IPS-NIHi7 (cell line): Measurements from ENCODE around the gene MOB3B.
A peak's percentile ranks its signal among the peaks of the same experiment; 100 is the strongest.

Experiments
- DNase-seq: peaks from one replicate; pipeline ENCODE4 v3.0.0; 2012; ENCODE audit warnings: mixed read lengths; ENCODE audit errors: extremely low spot score

Gene MOB3B

DNA sequence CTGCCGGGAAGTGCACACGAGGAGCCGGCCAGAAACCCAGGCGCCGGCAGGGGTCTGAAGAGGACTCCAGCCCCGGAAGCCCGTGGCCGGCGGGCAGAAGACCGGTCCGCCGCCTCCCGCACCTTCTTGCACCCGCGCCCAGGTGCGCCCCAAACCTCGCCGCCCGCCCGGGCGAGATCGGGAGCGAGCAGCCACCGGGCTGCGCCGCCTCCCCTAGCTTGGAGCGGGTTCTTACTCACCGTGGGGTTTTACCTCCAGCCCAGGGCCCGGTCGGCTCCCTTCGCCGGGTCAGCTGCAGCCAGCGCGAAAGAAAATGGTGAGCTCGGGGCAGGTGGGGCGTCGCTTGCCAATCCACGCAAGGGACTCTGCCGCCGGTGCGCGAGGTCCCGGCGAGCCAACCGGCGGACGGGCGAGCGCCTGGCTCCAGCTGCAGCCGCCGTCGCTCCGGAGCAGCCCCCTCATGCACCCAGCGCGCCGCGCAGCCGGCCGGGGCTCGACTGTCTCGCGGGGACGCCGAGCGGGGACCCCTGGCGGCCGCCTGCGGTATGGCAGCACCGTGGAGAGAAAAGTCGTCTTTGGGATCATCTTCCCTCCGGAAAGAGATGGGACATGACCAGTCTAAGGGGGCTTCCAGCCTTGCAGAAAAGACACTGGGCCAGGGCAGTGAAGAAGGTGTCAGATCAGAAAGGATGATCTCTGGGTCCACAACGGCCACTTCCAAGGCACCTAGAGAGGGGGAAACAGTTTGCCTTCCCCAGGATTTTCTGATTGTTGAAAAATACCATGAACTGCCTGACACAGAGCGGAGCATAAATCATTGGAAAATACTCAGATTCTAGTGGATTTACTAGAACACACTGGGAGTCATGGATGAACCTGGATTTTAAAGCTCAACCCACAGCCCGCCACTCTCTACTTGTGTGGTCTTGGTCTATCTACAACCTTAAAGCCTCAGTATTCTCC lies at the start of gene MOB3B:
Gene MOB3B, minus strand, starts transcription at position 499 of the 963 bp plus-strand sequence. CDS start 74,264 bp downstream, outside the sequence.
- peak; percentile 83 for DNase-seq

DNA sequence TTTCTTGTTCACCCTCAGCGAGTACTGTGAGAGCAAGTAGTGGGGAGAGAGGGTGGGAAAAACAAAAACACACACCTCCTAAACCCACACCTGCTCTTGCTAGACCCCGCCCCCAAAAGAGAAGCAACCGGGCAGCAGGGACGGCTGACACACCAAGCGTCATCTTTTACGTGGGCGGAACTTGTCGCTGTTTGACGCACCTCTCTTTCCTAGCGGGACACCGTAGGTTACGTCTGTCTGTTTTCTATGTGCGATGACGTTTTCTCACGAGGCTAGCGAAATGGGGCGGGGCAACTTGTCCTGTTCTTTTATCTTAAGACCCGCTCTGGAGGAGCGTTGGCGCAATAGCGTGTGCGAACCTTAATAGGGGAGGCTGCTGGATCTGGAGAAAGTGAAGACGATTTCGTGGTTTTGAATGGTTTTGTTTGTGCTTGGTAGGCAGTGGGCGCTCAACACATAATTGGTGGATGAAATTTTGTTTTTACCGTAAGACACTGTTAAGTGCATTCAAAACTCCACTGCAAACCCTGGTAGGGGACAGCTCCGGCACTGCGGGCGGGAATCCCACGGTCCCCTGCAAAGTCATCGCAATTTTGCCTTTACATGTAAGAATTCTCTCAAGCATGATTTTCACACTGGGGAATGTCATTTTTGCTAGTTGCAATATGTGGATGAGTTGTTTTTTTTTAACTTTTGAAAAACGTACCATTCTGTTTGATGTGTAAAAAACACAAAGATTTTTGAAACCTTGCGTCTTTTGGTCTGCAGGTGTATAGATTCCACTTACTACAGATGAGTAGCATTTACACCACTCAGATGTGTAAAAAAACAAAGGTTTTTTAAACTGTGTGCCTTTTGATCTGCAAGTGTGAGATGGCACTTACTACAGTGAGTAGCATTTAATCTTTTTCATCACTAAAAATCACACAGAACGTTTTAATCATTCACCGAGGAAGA lies 44.3 kb upstream of the MOB3B start:
- DNase-seq: peak; percentile 94

DNA sequence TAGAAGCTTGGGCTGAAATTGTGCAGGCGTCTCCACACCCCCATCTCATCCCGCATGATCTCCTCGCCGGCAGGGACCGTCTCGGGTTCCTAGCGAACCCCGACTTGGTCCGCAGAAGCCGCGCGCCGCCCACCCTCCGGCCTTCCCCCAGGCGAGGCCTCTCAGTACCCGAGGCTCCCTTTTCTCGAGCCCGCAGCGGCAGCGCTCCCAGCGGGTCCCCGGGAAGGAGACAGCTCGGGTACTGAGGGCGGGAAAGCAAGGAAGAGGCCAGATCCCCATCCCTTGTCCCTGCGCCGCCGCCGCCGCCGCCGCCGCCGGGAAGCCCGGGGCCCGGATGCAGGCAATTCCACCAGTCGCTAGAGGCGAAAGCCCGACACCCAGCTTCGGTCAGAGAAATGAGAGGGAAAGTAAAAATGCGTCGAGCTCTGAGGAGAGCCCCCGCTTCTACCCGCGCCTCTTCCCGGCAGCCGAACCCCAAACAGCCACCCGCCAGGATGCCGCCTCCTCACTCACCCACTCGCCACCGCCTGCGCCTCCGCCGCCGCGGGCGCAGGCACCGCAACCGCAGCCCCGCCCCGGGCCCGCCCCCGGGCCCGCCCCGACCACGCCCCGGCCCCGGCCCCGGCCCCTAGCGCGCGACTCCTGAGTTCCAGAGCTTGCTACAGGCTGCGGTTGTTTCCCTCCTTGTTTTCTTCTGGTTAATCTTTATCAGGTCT lies 43.5 kb upstream of the MOB3B start, which contains the start of gene C9orf72:
Gene C9orf72, minus strand, starts transcription at position 564 of the 716 bp plus-strand sequence. CDS start 6,361 bp downstream, outside the sequence.
- peak; percentile 92 for DNase-seq

DNA sequence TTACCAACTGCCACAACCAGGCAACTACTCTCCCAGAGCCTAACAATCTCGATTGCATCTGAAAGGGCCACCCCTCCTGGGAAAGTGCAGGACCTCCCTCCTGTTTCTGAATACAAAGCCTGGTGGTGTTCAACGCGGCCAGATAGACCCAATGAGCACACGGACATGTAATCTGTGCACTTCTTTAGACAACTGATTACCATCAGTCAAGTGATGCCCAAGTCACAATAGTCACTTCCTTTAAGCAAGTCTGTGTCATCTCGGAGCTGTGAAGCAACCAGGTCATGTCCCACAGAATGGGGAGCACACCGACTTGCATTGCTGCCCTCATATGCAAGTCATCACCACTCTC lies 42.9 kb upstream of the MOB3B start:
- peak; percentile 39 for DNase-seq

DNA sequence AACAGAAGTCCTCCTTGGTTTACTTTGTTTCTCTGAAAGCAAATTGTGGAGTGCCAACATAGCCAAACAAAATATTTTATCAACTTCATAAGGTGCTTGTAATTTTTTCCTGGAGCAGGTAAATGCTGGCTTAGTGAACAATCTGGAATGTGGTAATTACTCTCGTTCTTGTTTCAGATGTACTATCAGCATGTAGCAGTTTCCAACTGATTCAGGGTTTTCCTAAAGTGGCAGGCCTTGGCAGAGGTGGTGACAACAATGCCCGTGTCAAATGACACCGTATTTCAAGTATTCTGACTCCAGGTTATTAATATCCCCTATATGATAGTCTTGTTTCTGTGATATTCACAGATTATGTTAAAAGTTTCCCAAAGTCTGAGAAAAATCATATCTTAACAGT lies 42.4 kb upstream of the MOB3B start:
- no peak for DNase-seq

DNA sequence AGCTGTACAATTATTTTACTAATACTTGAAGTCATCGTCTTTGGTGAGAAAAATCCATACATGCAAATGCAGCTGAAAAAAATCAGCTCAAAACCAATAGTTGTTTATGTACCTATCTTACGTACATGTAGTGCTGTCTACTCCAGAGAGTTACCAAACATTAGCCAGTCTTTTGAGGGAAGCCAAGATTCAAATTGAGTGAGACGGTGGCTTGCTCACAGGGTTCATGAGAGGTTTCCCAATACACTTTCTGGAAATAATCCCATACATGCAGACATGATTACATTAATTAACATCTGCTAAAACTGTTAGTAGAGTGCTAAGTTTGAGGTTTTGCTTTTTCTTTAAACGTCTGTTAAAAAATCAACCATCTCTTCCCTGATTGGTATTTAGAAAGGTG lies 41.4 kb upstream of the MOB3B start:
- no peak for DNase-seq

DNA sequence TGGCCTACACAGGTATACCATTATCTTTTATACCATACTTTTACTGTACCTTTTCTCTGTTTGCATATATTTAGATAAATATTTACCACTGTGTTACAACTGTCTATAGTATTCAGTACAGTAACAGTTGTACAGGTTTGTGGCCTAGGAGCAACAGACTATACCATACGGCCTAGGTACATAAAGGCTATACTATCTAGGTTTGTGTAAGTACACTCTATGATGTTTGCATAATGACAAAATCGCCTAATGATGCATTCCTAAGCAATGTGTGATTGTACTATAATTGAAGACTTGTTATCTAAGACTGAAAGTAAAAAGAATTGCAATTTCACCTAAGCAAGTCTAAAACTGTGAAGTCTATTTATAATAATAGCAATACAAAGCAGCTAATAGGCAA lies 39.8 kb upstream of the MOB3B start:
- DNase-seq: no peak

DNA sequence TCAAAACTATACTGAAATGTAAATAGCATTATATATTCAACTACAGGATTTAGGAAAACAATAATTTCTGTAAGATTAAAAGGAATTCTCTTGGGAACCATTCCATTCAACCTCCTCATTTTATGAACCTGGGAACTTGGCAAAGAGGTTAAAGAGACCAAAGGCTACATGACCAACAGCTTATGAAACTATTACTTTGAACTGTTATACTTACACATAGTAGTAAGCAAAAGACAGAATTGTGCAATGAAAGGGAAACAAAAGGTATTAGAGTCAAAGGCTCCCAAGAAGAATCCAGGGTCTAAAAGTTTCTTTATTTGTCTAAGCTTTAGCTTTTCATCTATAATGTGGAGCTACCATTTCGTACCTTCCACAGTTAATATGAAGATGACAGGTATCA lies 36.5 kb upstream of the MOB3B start:
- DNase-seq: no peak

DNA sequence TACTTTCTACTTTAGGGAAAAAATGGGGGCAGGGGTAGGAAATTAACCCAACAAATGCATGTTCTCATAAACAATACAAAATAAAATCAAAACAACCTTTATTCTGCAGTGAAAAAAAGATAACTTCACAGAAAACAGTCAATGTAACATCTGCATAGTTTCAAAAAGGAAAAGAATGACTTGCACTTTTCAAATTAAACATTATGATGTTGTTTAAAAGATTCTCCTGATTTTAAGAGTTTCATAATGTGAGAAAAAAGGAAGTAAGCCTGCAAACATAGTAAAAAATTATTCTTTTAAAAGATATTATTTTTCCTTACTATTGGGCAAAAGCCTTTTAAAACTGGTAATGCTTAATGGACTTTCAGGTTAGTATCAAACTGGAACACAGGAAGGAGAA lies 36.1 kb upstream of the MOB3B start:
- DNase-seq: no peak

DNA sequence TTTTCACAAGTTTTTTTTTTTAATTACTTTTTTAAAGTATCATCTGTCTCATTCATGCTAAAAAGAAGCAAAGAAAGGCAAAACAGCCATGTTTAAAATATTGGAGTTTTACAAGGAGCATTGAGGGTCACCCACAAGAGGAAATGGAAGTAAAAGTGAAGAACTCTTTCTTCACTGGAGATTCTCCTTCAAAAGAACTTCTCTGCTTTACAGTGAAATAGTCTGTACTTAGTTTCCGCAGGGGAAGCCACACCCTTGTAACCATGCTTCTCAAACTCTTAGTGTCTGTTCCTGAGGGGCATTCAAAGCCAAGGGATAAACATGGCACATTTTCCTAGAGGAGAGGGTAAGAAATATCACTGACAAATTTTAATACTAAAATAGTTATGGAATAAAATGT lies 35.1 kb upstream of the MOB3B start:
- DNase-seq: no peak

DNA sequence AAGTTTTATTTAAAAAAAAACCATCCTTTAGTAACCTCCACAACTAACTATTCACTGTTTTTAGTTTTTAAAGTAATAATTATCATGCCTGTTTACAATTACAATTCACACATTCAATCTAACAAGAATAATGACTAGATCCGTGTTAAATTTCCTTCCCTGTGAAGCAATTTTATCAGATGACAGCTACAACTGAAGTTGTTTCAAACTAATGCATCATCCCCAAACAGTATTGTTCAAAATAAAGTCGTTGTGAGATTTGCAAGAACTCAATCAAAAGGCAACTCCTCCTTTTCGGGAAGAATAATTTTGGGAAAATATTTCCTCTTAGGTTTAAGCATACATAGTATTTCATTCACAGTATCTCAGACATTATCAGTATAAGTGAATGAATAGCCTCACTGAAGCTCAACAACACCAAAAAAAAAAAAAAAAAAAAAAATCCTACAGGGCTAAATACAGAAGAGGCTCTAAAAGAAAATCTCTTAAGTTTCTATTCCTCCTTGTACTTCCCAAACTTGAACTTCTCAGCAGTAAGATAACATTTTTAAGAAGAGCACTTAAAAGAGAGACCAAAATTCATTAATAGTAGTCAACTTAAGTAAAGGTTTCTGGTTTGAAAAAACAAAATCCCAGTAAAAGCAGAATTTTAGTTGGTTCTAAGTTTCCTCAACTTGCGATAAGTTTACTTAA lies 34.3 kb upstream of the MOB3B start:
- DNase-seq: no peak

DNA sequence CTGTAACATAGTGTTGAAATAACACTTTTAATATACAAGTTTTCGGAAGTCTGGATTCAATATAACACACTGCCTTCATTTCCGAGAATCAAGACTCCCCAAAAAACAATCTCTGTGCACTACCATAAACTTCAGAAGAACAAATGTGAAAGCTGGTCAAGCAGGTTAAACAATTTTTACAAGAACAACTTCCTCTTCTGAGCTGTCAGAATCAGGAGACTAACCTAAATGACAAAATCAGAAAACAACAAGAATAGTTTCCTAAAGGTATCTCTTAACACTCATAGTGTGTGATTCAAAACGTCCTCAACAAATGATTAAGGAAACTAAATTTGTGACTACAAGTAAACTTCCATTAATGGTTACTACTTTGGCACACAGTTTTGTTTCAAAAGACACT lies 32.1 kb upstream of the MOB3B start:
- DNase-seq: no peak

DNA sequence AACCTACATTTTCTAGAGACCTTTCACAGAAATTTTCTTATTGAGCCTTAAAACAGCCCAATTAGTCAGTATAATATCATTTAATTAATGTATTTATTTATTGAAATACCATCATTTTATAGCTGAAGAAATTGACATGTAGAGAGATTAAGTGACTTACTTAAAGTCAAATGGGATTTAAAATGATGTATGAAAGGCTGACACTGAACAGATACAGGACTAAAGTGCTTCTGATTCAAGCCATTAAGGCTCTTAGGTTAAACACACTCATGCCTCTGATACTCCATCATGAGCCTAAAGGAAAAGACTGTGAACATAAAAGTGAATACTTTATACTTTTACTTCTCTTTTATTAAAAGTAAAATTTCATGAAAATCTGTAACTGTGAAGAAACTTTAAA lies 30.8 kb upstream of the MOB3B start:
- DNase-seq: no peak

DNA sequence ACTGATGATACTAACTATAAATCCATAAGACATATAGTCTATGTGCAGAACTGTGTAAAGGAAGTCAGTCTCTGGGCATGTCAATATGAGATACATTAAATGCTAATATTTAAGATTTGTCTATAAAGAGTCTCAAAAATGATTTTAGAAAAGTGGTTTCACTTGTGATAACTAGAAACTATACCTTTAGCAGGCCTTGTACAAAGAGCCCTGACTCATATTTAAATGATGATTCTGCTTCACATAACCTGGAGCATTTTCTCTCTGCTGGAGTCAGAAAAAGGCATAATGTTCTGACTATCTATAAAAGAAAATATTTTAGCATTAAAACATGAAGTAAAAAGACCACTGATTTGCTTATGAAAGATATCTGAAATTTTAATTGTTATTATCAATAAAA lies 28.7 kb upstream of the MOB3B start:
- no peak for DNase-seq

DNA sequence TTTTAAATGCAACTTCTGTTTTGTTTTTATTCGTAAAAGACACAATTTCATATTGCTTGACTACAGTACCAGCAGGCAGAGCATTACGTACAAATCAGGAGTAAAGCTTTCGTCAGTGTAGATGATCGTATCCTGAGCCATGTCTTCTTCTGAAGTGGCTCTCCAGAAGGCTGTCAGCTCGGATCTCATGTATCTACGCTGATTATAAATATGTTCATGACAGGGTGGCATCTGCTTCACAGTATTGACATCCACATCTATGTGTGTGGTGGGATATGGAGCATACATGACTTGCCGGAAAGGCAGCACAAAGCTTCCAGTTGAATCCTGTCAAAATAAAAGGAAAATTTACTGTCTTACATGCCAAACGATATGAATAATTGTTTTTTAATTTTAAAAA lies 26.9 kb upstream of the MOB3B start:
- no peak for DNase-seq

DNA sequence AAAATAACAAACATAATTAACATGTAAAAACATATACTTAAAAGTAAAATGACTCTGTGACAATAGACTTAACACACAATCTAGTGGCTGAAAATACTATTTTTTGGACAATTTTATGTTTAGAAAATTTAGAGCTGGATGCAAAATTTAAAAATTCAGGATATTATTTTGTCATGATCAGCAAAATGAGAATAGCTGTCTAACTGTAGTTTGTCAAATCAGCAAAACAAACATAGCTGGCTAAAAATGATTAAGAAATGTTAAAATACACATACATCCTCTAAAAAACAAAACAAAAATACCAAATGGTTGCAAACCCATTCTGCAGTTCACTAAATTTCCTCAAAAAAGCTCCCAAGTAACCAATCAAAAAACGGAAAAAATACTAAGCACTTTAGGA lies 25.1 kb upstream of the MOB3B start:
- no peak for DNase-seq

DNA sequence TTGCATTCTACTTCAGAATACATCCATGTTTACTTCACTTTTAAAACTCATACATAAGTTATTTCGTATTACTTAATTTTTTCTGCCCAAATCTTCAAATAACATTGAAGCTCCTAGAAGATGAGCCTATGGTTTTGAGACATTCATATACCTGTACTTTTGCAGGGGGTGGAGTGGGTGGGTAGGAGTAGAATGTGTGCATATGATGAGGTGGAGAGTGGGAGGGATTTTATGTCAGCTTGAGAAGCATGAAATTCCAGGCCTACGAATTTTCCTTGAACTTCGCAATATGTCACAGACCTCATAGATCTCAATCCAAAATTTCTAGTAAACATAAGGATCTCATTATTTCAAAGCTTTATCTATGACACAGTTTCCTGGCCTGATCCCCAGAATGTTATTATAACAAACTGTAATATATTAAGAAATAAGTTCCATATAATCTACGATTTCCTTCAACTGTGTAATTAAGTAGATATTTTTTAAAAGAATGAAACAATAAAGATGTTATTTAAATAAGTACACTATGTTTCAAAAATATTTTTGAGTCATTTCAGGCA lies 19.7 kb upstream of the MOB3B start:
- no peak for DNase-seq

DNA sequence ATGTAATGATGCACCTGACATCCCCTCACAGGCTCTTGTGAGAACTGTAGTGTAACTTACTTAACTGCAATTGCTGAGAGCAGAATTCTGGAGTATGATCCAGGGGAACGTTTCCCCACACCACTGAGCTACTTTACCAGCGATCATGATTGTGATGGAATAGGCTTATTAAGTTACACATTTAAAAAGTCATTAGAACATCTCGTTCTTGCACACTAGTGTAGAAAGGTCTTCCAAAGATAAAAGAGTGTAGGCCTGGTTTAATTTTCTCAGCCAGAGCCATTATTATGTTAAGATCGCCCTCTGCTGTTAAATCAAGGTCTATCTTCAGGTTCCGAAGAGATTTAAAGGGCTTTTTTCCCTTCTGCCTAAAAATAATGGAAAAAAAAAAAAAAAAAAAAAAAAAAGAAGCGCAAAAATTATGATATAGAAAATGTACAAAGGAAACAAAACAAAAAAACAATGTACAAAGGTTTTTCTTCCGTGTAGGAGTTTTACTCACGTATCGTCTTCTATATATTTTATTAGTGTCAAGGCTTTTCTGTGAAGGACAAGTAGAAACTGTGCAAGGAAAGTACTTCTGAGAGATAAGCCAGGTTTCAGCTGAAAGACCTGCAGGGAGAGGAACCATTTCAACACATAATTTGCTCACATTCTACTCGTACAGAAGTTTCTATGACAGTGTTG lies 18.6 kb upstream of the MOB3B start:
- DNase-seq: peak; percentile 23

DNA sequence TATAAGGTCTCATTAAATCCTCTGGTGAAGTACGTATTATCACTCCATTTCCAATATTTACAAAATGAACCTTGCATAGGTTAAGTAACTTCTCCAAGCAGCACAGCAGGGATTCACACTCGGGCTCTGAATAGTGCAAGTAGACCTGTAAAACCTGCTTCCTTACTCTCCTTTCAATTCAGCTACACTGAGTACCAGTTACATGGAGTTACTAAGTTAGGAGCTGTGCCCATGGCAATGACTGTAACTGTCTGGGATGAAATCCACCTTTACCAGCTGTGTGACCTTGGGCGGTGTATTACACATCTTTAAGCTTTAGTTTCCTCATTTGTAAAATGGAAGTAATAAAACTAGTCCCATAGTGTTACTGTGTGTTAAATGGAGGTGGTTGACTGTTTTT lies 15.9 kb upstream of the MOB3B start:
- no peak for DNase-seq

DNA sequence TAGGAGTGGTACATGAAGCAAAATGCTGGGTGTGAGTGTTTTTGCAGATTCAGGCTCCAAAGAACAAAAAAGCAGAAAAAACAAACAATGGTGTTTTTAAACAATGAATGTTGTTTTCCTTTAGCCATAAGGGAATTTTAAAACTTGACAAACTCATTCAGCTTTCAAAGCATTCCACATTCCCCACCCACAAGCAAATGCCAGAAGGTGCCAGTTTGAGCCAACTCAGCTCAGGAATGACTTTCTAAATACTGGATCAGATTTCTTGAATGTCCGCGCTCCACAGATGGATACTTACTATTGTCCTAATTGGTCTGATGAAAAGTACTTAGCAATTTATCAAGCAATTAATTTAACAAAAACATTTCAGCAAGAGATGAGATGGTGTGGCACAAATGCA lies 12.9 kb upstream of the MOB3B start:
- DNase-seq: no peak
